Cardiac muscle cell (in vitro differentiated cells and primary cell): ENCODE data around the gene F13A1. TPM values are rescaled to one million over a fixed set of nuclear protein-coding genes. Genes with fewer than 3 reads are reported as not detected.

Source experiments
- DNase-seq, 2 donors: peaks; one replicate each; pipeline versions ENCODE4 v3.0.0 to v3.0.0-alpha.2; 2010 to 2017; ENCODE audit warnings: low read depth in 1 of 2, low spot score in 1 of 2
- H3K27ac ChIP-seq: fragments of 200-600 bp; sonication (generic); 2 replicates; pipeline ENCODE4 v1.5.1; 2016
- H3K27me3 ChIP-seq: fragments of 200-600 bp; sonication (generic); 2 replicates; pipeline ENCODE4 v1.6.0; 2016; ENCODE audit warnings: control low read depth
- H3K36me3 ChIP-seq: fragments of 200-600 bp; sonication (generic); 2 replicates; pipeline ENCODE4 v1.5.1; 2016; ENCODE audit warnings: control low read depth
- H3K4me1 ChIP-seq: fragments of 200-600 bp; sonication (generic); 2 replicates; pipeline ENCODE4 v1.8.1; 2017; ENCODE audit warnings: low read depth, mild to moderate bottlenecking, mixed run types
- H3K4me3 ChIP-seq: fragments of 200-600 bp; sonication (generic); 2 replicates; pipeline ENCODE4 v1.5.1; 2016; ENCODE audit warnings: mild to moderate bottlenecking
- H3K9me3 ChIP-seq: fragments of 200-600 bp; sonication (generic); 2 replicates; pipeline ENCODE4 v1.5.1; 2017; ENCODE audit warnings: low read depth, mild to moderate bottlenecking, control low read depth
- CTCF ChIP-seq: IDR thresholded peaks from 2 replicates; pipeline ENCODE4 v1.5.1; 2012; ENCODE audit warnings: low read depth, mild to moderate bottlenecking, low read length
- polyA plus RNA-seq: library from polyadenylated mRNA; unstranded; fragments of >200 nt; fragmentation: Nextera tagmentation; extraction: Ambion mirVana; gene quantifications from 2 replicates; pipeline ENCODE4 v1.2.1, GENCODE V29; 2016
- total RNA-seq: library from RNA; depleted of rRNA; stranded (reverse); fragments of >200 nt; gene quantifications from 2 replicates; pipeline ENCODE4 v1.2.3, GENCODE V29; 2016

Gene F13A1
- total and polyA plus RNA-seq, 2 experiments from 2014 or later, result 1.0 to 2.4 TPM

- no peak overlapping the region for H3K4me3 ChIP-seq
- no peaks in the 10 kb centered on the region for H3K36me3 ChIP-seq
- no peak for TF ChIP-seq CTCF
- no peaks in the 10 kb centered on the region for H3K4me1 ChIP-seq
- H3K9me3 ChIP-seq, result no peaks in the 10 kb centered on the region
- no peak overlapping the region for H3K27ac ChIP-seq
- no peak for DNase-seq
- H3K27me3 ChIP-seq, result no peaks in the 10 kb centered on the region
Observed at GRCh38 chr6:6284221-6284966, 36.1 kb downstream of the F13A1 start.

- Histone ChIP-seq H3K27ac (no peak overlapping the region), H3K27me3 (no peaks in the 10 kb centered on the region), H3K4me1 (no peaks in the 10 kb centered on the region), H3K36me3 (no peaks in the 10 kb centered on the region), H3K9me3 (no peaks in the 10 kb centered on the region), H3K4me3 (no peak overlapping the region)
- TF ChIP-seq CTCF, result no peak
- DNase-seq, result no peak
Observed at GRCh38 chr6:6283746-6284145, 36.7 kb downstream of the F13A1 start.

GRCh38 chr6:6282716-6283115 lies 37.7 kb downstream of the F13A1 start:
- H3K27me3 ChIP-seq, result no peaks in the 10 kb centered on the region
- no peak for TF ChIP-seq CTCF

GRCh38 chr6:6277413-6277812 lies 43.0 kb downstream of the F13A1 start:
- Histone ChIP-seq H3K4me1 (no peaks in the 10 kb centered on the region), H3K27ac (no peak overlapping the region), H3K4me3 (no peak overlapping the region), H3K36me3 (no peaks in the 10 kb centered on the region), H3K27me3 (no peaks in the 10 kb centered on the region), H3K9me3 (no peaks in the 10 kb centered on the region)
- TF ChIP-seq CTCF, result no peak
- DNase-seq, result no peak

More at GRCh38 chr6:6282716-6283115, 37.7 kb downstream of the F13A1 start:
- H3K4me1 ChIP-seq, result no peaks in the 10 kb centered on the region
- no peaks in the 10 kb centered on the region for H3K9me3 ChIP-seq
- H3K4me3 ChIP-seq, result no peak overlapping the region
- H3K27ac ChIP-seq, result no peak overlapping the region
- no peaks in the 10 kb centered on the region for H3K36me3 ChIP-seq
- no peak for DNase-seq

GRCh38 chr6:6270948-6271535 lies 49.4 kb downstream of the F13A1 start:
- no peaks in the 10 kb centered on the region for H3K27me3 ChIP-seq
- no peak for TF ChIP-seq CTCF
- no peak for DNase-seq
- no peaks in the 10 kb centered on the region for H3K36me3 ChIP-seq
- H3K27ac ChIP-seq, result no peak overlapping the region
- no peaks in the 10 kb centered on the region for H3K9me3 ChIP-seq
- no peaks in the 10 kb centered on the region for H3K4me1 ChIP-seq
- H3K4me3 ChIP-seq, result no peak overlapping the region
